A549 treated with ZK216348 at 1 μM for 4 hours (cell line): ENCODE results near the gene CLEC4G. TPM values are rescaled to one million over a fixed set of nuclear protein-coding genes. Genes with fewer than 3 reads are reported as not detected.

Experiments used
- total RNA-seq: library from RNA; stranded (reverse); fragments of 200-300 nt; extraction: Qiagen RNA extraction; gene quantifications from 5 replicates; pipeline ENCODE4 v1.2.3, GENCODE V29; 2022; ENCODE audit warnings: low read depth

Gene CLEC4G, protein sequence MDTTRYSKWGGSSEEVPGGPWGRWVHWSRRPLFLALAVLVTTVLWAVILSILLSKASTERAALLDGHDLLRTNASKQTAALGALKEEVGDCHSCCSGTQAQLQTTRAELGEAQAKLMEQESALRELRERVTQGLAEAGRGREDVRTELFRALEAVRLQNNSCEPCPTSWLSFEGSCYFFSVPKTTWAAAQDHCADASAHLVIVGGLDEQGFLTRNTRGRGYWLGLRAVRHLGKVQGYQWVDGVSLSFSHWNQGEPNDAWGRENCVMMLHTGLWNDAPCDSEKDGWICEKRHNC
- total RNA-seq, result not detected in 5 replicates

DNA sequence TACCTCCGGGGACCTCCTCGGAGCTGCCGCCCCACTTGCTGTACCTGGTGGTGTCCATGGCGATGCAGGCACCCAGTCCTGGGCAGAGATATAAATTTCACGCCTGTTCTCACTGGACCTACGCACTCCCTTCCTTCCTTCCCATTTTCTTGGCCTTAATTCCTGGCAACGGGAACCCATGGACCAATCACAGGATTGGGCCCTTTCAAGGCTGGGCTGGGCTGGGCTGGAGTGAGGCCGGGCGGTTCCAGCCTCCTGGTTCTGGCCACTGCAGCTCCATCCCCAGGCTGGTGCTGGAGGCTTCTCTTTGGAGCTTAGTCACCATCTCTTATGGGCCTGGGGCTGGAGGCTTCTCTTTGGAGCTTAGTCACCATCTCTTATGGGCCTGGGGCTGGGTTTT lies at the start of gene CLEC4G:
Gene CLEC4G, minus strand, starts transcription at position 66 of the 400 bp plus-strand sequence. Its CDS starts 8 bp downstream, at position 58.

DNA sequence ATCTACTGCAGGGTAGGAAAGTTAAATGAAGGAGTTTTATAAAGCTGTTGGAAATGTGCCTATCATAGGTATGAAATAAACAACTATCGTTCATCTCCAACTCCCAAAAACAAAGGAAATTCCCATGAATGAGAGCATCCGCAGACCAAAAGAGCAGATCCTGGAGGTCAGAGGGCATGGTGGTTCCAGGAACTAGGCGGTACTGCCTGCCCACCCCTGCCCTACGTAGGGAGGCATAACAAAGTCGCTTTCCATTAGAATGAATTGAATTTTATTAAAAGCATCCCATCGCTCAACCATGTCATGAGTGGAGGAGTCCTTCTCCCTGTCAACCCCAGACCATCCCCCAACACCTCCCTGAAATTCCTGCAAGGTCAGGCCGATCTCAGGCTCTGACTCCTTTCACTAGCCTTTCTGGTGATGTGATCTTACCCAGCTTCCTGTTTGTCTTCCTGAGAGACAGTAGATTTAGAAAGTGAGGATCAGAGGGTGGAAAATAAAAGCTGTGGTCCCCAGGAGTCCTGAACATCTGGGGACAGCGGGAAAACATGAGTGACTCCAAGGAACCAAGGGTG lies 30.9 kb upstream of the CLEC4G start, which contains the start of gene CLEC4M:
Gene CLEC4M, plus strand, starts transcription at position 525 of the 575 bp plus-strand sequence. Its CDS starts 24 bp downstream, at position 549.

DNA sequence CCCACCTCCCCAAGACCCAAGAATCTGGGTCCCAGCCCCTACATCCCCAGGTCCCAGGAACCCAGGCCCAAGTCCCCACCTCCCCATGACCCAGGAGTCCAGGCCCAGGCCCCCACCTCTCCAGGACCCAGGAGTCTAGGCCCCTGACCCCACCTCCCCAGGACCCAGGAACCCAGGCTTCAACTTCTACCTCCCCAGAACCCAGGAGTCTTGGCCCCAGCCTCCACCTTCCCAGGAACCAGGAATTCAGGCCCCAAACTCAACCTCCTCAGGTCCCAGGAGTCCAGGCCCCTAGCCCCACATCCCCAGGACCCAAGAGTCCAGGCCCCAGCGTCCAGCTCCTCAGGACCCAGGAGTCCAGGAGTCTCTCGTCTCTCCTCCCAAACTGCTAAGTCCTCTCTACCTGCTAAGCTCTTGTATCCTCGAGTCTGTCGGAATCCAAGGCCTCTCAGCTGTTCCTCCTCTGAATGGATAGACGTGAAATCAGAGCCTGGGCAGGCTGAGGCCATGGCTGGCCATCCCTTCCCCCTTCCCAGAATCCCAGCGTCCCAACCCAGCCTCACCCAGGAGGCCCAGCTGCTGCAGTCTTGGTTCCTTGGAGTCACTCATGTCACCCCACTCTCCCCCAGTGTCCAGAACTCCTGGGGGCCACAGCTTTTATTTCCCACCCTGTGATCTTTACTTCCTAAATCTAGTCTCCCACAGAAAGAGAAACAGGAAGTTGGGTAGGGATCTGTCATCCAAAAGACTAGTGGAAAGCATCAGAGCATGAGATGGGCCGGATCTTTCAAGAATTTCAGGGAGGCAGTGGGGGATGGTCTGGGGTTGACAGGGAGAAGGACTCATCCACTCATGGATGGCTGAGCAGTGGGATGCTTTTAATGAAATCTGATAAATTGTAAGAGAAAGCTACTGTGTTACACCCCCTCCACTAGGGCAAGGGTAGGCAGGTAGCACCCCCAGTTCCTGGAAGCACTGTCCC lies 15.3 kb upstream of the CLEC4G start, which contains the start of gene CD209:
Gene CD209, minus strand, starts transcription at position 632 of the 982 bp plus-strand sequence. Its CDS starts 23 bp downstream, at position 609.

DNA sequence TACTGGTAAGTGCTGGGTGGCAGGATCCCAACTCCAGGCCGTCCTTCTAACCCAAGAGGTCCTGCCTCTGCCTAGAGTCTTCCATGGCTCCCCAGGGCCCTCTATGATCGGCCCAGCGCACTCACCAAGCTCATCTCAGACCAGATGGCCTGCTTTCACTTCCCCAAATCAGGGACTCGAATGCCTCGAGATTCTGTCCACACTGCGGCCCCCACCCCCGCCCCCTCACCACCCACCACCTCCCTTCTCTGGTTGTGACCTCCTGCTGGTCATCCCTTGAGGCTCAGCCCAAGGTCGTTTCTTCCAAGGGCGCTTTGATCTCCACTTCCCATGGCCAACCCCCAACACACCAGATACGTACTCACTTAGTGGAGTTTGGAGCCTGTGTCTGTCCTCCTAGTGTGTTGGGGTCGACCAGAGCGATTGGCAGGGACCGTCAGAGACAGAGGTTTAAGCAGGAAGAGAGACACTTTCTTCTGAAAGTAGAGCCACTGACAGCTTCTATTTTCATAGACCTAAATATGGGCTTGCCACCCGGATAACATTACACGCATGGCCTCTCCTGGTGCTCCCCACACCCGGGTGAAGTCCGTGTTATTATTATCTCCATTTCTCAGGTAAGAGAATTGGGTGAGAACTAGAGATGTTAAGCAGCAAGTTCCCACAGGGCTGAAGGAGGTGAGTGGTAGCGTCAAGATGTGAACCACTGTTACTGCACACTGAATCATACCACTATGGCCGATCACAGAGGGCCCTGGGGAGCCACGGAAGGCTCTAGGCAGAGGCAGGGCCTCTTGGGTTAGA lies 30.1 kb downstream of the CLEC4G start, which contains the start of gene FCER2:
Gene FCER2, minus strand, starts transcription at position 478 of the 804 bp plus-strand sequence. CDS start 2,371 bp downstream, outside the sequence.

DNA sequence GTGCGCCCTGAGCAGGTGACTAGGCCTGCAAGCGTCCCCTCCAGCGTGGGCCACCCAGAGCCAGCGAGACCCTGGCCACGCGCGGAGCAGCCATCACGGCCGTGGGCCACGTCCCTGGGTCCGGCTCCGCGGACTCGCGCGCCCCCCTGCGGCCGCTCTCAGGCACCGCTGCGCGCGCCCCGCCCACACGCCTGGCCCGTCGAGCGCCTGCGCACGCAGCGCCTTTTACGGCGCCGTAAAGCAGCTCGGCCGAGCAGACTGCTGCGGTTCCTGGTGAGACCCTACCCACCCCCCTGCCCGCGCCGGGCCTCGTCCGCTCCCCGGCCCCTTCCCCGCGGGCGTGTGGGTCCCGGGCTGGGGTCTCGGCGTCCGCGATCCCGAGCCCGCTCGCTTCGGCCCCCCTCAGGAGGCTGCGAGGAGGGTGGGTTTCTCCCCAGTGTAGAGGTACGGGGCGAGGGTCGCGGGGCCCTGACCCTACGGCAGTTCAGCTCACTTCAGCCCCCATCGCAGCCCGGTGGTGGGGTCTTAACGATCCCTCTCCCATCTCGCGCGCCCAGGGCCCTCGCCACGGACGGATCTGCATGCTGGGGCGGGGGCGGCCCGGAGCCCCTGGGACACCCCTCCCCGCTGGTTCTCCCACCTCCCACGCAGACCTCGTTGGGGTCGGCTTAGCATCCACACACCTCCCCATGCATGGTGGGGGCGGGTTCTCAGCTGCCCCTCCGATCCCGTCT lies 51.1 kb downstream of the CLEC4G start, which contains the start of gene TRAPPC5:
Gene TRAPPC5, plus strand, starts transcription at position 228 of the 734 bp plus-strand sequence. CDS start 1,421 bp downstream, outside the sequence.

Other genes starting within 250 kb of the CLEC4G start
- 1.6 to 2.7 TPM (median 2.1 TPM) in 5 replicates for gene PEX11G, start 243.1 kb downstream of the CLEC4G start, total RNA-seq
- 10.7 to 21.1 TPM (median 17.4 TPM) in 5 replicates for gene ZNF358, start 216.0 kb downstream of the CLEC4G start, total RNA-seq
- gene MCOLN1, start 209.5 kb downstream of the CLEC4G start, total RNA-seq, result 6.6 to 14.2 TPM (median 13.6 TPM) in 5 replicates
- 20.6 to 42.1 TPM (median 36.0 TPM) in 5 replicates for gene PNPLA6, start 196.4 kb downstream of the CLEC4G start, total RNA-seq
- 2.4 to 6.9 TPM (median 4.3 TPM) in 5 replicates for gene CAMSAP3, start 136.2 kb downstream of the CLEC4G start, total RNA-seq
- 15.8 to 27.9 TPM (median 26.8 TPM) in 5 replicates for gene XAB2, start 102.6 kb downstream of the CLEC4G start, total RNA-seq
- 43.5 to 95.4 TPM (median 54.5 TPM) in 5 replicates for gene PET100, start 102.3 kb downstream of the CLEC4G start, total RNA-seq
- gene PCP2, start 98.4 kb downstream of the CLEC4G start, total RNA-seq, result not detected in 5 replicates
- gene STXBP2, start 95.0 kb downstream of the CLEC4G start, total RNA-seq, result 26.8 to 46.6 TPM (median 39.2 TPM) in 5 replicates
- gene RETN, start 63.1 kb downstream of the CLEC4G start, total RNA-seq, result not detected in 5 replicates
- gene MCEMP1, start 55.0 kb downstream of the CLEC4G start, total RNA-seq, result not detected in 5 replicates
- gene TRAPPC5, start 51.3 kb downstream of the CLEC4G start, total RNA-seq, result 43.1 to 110 TPM (median 100 TPM) in 5 replicates
- not detected in 5 replicates for gene FCER2, start 30.0 kb downstream of the CLEC4G start, total RNA-seq
- gene CD209, start 15.4 kb upstream of the CLEC4G start, total RNA-seq, result not detected in 5 replicates
- gene CLEC4M, start 31.1 kb upstream of the CLEC4G start, total RNA-seq, result not detected in 5 replicates
- gene EVI5L, start 98.1 kb upstream of the CLEC4G start, total RNA-seq, result 1.0 to 2.1 TPM (median 2.0 TPM) in 5 replicates
- 0.17 to 0.59 TPM (median 0.28 TPM) in 5 replicates for gene PRR36, start 142.3 kb upstream of the CLEC4G start, total RNA-seq
- gene LRRC8E, start 156.4 kb upstream of the CLEC4G start, total RNA-seq, result 4.3 to 6.2 TPM (median 5.6 TPM) in 5 replicates
- 8.7 to 17.7 TPM (median 16.0 TPM) in 5 replicates for gene MAP2K7, start 171.8 kb upstream of the CLEC4G start, total RNA-seq
- gene TGFBR3L, start 182.7 kb upstream of the CLEC4G start, total RNA-seq, result 1.4 to 2.8 TPM (median 2.2 TPM) in 4 of 5 replicates, not detected in the other
- 16.6 to 29.5 TPM (median 28.4 TPM) in 5 replicates for gene SNAPC2, start 188.2 kb upstream of the CLEC4G start, total RNA-seq
- 6.0 to 28.0 TPM (median 24.6 TPM) in 5 replicates for gene CTXN1, start 194.0 kb upstream of the CLEC4G start, total RNA-seq
- 27.8 to 34.5 TPM (median 30.3 TPM) in 5 replicates for gene TIMM44, start 211.6 kb upstream of the CLEC4G start, total RNA-seq